Stimulated activated CD4-positive, alpha-beta T cell treated with anti-CD3 and anti-CD28 coated beads, Interleukin-4, amount 100 ng/mL, for 24 hours (primary cell): ENCODE measurements around the gene TTC7B.

Experiments used
- DNase-seq: peaks from one replicate; pipeline ENCODE4 v3.0.0-alpha.2; 2020

Gene TTC7B

DNA sequence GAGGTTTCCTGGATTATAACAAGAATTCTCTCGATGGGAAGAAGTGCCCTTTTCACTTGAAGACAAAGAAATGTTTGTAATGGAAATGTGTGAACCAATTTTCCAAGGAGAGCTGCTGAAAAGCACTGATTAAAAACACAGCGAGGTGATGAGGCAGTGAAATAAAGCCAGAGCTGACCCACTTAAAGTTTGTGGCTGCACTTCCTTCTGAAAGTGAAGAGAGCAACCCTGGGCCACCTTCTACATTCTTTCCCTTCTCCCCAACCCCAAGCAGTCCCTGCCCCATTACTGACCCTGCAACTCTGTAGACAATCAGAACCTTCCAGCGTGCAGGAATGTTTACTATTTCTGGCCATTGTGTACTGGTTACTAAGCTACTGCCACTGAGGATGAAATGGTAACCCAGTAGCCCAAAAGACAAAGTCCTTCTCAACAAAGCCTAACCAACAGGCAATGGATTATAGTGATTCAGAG, 173.9 kb downstream of the TTC7B start:
- DNase-seq: no peak

GRCh38 chr14:90641615-90642243, 174.5 kb downstream of the TTC7B start:
- no peak for DNase-seq

DNA sequence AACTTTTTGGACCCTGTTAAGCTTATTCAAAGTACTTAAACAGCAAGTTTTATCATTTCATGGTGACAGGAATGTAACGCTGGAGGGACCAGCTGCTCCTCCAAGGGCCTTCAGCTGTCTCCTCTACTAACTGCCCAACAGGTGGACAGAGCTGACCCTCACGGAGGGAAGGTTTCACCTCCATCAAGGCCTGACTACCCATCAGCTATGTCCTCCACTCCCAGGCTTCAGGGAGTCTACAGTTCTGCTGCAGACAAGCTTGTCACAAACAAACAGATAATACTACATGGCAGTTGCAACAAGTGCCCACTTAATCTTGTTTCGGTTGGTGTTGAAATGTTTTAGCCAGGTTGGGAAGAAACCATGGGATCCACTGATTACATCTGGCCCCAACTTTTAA, 175.1 kb downstream of the TTC7B start:
- DNase-seq: no peak

GRCh38 chr14:90639641-90640040, 176.6 kb downstream of the TTC7B start:
- DNase-seq: no peak

DNA sequence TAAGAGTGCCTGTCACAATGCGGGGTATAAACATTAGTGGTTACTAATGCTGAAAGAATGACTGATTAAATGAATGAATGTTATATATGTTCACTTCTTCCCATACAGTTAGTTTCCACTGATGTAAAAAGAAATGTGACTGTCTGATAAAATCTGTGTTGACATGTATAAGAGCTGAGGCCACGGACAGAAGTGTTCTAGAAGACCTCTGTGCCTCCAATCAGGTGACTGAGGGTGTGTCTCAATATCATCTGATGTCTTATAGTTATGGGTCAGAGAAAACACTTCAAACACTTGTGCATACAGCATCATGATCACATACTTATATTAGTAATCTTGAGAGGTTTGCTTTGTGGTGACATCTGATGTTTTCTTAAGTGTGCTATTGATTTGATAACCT, 183.4 kb downstream of the TTC7B start:
- DNase-seq: no peak

- DNase-seq: no peak
These were observed 183.8 kb downstream of the TTC7B start for GRCh38 chr14:90632451-90632850.

DNA sequence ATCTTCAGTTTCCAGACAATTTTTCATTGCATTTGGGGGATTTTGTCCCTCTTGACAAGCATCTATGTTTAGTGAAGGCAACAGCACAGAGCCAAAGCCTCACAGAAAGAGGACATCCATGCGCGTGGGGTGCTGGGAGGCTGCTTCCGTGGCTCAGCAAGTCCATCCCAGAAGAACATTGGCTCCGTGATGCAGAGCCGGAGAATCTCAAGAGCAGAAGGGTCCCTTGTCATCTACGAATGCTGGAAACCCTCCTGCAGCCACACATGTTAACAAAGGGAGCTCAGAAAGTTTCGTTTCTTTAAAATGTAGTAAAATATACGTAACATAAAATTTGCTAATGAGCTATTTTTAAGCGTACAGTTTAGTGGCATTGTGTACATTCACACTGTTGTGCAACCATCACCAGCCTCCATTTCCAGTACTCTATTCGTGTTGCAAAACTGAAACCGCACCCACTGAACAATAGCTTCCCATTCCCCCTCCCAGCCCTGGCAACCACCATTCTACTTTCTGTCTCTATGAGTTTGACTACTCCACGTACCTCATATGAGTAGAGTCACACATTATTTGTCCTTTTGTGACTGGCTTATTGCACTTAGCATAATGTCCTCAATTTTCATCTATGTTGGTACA, 185.9 kb downstream of the TTC7B start:
- DNase-seq: no peak

- DNase-seq: no peak
These were observed 186.8 kb downstream of the TTC7B start for GRCh38 chr14:90629471-90629870.

GRCh38 chr14:90628825-90629224, 187.4 kb downstream of the TTC7B start:
- no peak for DNase-seq

- no peak for DNase-seq
These were observed 188.8 kb downstream of the TTC7B start for GRCh38 chr14:90627478-90627877.

DNA sequence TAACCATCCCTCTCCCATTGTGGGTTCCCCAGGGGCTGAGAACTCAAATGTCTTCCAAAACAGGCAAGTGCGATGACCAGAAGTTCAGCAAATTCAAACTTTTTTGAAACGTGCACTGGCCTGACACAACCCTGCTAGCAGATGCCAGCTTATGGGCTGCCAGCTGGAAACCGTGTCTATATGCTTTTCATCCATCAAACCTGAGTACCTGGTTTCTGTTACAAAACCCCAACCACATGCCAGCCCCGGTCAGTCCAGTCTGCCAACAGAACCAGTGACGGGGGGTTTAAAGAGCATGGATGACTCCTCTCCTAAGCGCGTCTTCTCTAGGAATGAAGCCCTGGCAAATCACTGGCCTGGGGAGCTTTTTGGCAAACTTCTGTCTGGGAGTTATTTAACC, 189.7 kb downstream of the TTC7B start:
- DNase-seq: no peak

DNA sequence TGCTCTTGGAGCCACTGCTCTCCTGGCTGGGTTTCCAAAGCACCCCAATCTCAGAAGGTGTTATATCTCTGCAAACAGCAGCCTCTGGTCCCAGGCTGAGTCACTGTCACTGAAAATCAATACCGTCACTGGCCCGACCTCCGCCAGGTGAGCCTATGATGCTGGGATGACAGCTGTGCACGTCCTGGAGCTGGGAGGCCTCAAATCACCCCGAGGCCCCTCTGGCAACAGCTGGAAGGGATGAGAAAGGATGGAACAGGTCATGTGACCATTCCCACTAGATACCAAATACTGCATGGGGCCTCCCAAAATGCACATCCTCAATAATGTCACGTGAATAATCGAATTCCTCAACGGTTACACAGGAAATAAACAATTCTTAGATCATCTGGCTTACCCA, 190.8 kb downstream of the TTC7B start:
- DNase-seq: no peak

DNA sequence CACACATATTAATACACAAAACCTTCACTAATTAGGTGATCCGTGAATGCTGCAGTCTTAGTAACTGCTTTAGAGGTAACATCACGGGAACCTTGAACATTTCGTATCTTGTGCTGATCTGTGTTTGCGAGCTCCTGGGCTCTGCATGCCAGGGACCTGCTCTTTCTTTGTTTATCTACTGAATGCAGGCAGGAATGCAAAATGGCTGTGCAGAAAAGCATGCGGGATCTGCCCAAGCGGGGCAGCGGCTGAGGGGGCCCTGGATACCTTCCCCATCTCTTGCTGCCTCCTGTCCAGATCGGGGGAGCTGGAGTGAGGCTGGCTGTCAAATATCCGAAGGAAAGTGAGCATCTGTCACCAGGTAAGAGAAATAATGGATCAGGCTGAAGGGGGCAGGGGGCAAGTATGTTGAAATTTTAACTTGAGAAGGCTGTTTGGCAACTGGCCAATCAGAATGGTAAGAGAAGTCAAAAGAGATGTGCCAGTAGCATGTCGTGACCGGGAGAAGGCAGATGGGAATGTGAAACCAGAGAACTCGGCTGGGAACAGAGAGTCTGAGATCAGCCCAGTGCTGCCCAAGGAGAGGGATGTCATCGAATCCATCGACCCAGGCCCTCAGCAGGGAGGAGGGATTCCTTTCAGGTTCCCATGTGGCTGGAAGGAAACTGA, 191.4 kb downstream of the TTC7B start:
- DNase-seq: no peak

DNA sequence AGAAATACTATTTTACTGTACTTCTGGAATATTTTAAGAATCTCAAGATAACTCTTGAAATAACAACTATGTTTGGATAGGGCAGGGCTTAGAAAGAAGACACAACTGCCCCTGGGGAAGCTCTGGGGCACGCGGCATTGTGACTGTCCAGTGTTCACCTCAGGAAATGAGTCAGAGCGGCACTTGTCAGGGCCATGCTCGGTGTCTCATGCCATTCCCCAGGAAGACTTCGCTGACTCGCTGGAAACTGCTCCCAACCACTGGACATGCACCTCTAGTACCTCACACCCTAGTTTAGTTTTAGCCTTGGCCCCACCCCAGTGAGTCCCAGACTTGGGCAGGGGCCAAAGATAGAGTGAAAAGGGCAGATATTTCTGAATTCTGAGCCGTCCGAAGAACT, 192.0 kb downstream of the TTC7B start:
- no peak for DNase-seq

DNA sequence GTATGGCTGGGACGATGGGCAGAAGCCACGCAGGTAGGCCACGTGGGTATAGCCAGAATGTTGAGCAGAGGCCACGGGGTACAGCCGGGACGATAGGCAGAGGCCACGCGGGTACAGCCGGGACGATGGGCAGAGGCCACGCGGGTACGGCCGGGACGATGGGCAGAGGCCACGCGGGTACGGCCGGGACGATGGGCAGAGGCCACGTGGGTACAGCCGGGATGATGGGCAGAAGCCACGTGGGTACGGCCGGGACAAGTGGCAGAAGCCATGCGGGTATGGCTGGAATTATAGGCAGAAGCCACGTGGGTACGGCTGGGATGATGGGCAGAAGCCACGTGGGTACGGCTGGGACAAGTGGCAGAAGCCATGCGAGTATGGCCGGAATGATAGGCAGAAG, 195.0 kb downstream of the TTC7B start:
- no peak for DNase-seq

DNA sequence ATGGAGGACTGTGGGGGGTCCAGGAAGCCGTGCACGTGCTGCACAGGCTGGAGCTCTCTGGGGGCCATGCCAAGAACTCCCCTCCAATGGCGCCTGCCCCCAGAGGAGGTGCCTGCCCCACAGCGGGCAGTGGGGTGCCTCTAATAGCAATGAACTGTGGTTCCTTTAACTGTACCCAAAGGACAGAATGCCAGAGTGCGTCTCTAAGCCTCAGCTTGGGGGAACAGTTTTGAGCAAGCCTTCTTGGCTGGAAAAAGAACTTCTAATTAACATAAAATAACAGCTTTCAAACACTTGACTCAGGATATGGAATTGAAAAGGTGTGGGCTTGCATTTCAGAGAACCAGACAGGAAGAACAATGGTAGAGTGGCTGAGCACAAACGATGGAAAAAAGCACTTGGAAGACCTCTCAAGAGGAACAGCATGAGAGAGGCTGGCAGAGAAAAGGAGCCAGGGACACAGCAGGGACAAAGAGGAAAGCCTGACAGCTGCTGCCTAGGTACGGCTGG, 195.6 kb downstream of the TTC7B start:
- no peak for DNase-seq

- no peak for DNase-seq
These were observed 196.3 kb downstream of the TTC7B start for GRCh38 chr14:90619911-90620310.

DNA sequence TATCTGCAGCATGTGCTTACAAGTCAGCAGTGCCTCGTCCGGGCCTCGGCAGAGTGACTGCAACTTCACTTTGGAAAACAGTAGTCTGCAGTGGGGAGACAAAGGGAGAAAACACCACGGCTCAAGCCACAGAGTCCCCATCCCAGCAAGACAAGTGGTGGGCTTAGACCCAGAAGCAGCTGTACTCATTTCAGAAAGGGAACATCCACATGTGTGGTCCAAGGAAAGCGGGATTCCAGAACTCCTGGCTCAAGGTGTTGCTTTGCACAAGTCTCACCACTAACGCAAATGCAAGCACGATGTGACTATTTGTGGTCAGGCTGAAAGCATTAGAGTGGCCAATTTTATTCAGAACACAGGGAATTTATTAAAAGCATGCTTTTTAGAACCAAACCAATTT, 198.3 kb downstream of the TTC7B start:
- no peak for DNase-seq

GRCh38 chr14:90616881-90617280, 199.3 kb downstream of the TTC7B start:
- no peak for DNase-seq

- DNase-seq: no peak
These were observed 199.9 kb downstream of the TTC7B start for GRCh38 chr14:90616313-90616712.

DNA sequence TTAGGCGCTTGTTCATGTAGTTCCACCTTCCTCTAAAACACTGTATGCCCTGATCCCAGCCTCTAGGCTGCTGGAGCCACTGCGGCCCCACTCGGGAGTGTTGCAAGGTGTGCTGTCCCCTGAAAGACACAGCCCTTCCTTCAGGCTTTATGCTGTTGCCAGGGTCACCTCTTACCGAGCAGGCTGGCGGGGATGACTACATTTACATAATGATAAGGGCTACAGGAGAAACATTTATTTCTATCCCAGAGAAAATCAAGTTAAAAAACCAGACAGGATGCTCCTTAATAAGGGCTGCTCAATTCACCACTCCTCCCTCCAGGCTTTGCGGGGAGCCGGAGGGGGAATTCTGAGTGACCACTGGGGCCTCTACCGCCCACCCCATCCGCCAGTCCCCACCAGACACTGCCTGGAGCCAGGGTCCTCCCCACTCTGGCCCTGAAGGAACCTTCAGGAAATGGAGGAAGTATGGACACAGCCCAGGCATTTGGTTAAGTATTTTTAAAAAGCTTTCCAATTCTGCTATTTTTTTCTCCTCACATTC, 200.6 kb downstream of the TTC7B start:
- no peak for DNase-seq

- no peak for DNase-seq
These were observed 201.3 kb downstream of the TTC7B start for GRCh38 chr14:90614696-90615516.

DNA sequence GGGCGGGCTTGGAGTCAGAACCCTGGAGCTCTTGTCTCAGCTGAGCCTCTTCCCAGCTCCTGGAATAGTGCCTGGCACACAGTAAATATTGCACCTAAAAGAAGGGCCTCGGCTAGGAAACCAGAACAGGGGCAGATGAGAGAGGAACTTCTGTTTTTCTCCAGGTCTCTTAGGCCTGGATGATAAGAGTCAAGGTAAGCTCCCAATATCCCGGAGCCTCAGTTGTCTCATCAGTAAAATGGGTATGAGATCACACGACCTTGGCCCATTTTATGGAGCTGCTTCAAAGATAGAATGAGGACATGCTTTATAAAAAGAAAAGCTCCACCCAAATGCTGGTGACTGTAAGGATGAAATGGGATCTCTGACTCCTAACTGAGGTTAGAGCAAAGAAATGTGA, 202.2 kb downstream of the TTC7B start:
- DNase-seq: no peak
